DND-41 (cell line): ENCODE data around the gene SLC22A4.

Experiments used
- ATAC-seq: fragments of 200-7000 bp; cut with Tn5 transposase; 3 replicates; pipeline ENCODE4 v1.9.1; 2021; ENCODE audit warnings: low read depth; ENCODE audit not compliant: insufficient read depth
- DNase-seq: peaks from one replicate; pipeline ENCODE4 v3.0.0-alpha.2; 2020
- H2AFZ ChIP-seq: 2 replicates; pipeline ENCODE4 v1.6.0; 2012; ENCODE audit warnings: low read depth, low read length
- H3K27ac ChIP-seq: 2 replicates; pipeline ENCODE4 v1.5.1; 2012; ENCODE audit warnings: low read length, inconsistent platforms
- H3K27me3 ChIP-seq: fragments of 200-600 bp; sonication (generic); 2 replicates; pipeline ENCODE4 v1.6.0; 2012; ENCODE audit warnings: low read length, mild to moderate bottlenecking, inconsistent platforms; ENCODE audit not compliant: insufficient read depth, poor library complexity
- H3K36me3 ChIP-seq: 2 replicates; pipeline ENCODE4 v1.5.1; 2012; ENCODE audit warnings: low read length, inconsistent platforms; ENCODE audit not compliant: insufficient read depth
- H3K4me1 ChIP-seq: 2 replicates; pipeline ENCODE4 v1.5.1; 2012; ENCODE audit warnings: mild to moderate bottlenecking, low read length; ENCODE audit not compliant: insufficient read depth
- H3K4me2 ChIP-seq: 2 replicates; pipeline ENCODE4 v1.6.0; 2012; ENCODE audit warnings: mild to moderate bottlenecking, moderate library complexity, low read length, inconsistent platforms; ENCODE audit not compliant: insufficient read depth
- H3K4me3 ChIP-seq, 2 experiments: fragments of 200-600 bp in 1 of 2; shearing (Covaris generic) in 1 of 2; 2 replicates each; pipeline ENCODE4 v1.5.1; 2012 to 2016; ENCODE audit warnings: inconsistent platforms in 2 of 2, low read length in 2 of 2, mild to moderate bottlenecking in 2 of 2, low read depth in 1 of 2, moderate library complexity in 1 of 2
- H3K79me2 ChIP-seq: 2 replicates; pipeline ENCODE4 v1.6.0; 2012; ENCODE audit warnings: low read length, inconsistent platforms; ENCODE audit not compliant: insufficient read depth
- H3K9ac ChIP-seq: 2 replicates; pipeline ENCODE4 v1.6.0; 2012; ENCODE audit warnings: low read depth, mild to moderate bottlenecking, inconsistent platforms, low read length, moderate library complexity
- H3K9me3 ChIP-seq: 2 replicates; pipeline ENCODE4 v1.5.1; 2012; ENCODE audit warnings: low read length, moderate library complexity, mild to moderate bottlenecking, inconsistent platforms; ENCODE audit not compliant: insufficient read depth, severe bottlenecking
- H4K20me1 ChIP-seq: 2 replicates; pipeline ENCODE4 v1.6.0; 2012; ENCODE audit warnings: low read length; ENCODE audit not compliant: insufficient read depth
- CTCF ChIP-seq: IDR thresholded peaks from 2 replicates; pipeline ENCODE4 v1.5.1; 2012; ENCODE audit warnings: borderline replicate concordance, low read length, moderate library complexity, mild to moderate bottlenecking; ENCODE audit not compliant: poor library complexity, severe bottlenecking; ENCODE audit errors: extremely low read depth
- EZH2 ChIP-seq: IDR thresholded peaks from 3 replicates; pipeline ENCODE4 v1.6.1; 2012; ENCODE audit warnings: borderline replicate concordance, low read depth, mild to moderate bottlenecking, moderate library complexity, low read length, inconsistent platforms; ENCODE audit not compliant: severe bottlenecking

Gene SLC22A4

GRCh38 chr5:132253452-132254320 lies 40.5 kb upstream of the SLC22A4 start:
- no peaks in the 10 kb centered on the region for H4K20me1 ChIP-seq
- H3K9me3 ChIP-seq, result no peaks in the 10 kb centered on the region
- H3K4me1 ChIP-seq, result no peaks in the 10 kb centered on the region
- TF ChIP-seq EZH2, result no peak
- no peak for TF ChIP-seq CTCF
- ATAC-seq (no peak), DNase-seq (no peak)
- peaks cover 15% of the 10 kb centered on the region for H3K27me3 ChIP-seq
- no peak overlapping the region for H3K9ac ChIP-seq
- H3K79me2 ChIP-seq, result no peaks in the 10 kb centered on the region
- no peak overlapping the region for H3K4me3 ChIP-seq
- H3K4me2 ChIP-seq, result no peak overlapping the region
- H3K36me3 ChIP-seq, result no peaks in the 10 kb centered on the region
- H2AFZ ChIP-seq, result no peak overlapping the region
- H3K27ac ChIP-seq, result no peak overlapping the region

GRCh38 chr5:132254321-132254977 lies 39.7 kb upstream of the SLC22A4 start:
- Histone ChIP-seq H3K36me3 (no peaks in the 10 kb centered on the region), H4K20me1 (no peaks in the 10 kb centered on the region), H3K27ac (no peak overlapping the region), H3K9ac (no peak overlapping the region), H3K4me3 (no peak overlapping the region), H3K9me3 (no peaks in the 10 kb centered on the region), H3K27me3 (peaks cover 9% of the 10 kb centered on the region), H3K79me2 (no peaks in the 10 kb centered on the region), H3K4me1 (no peaks in the 10 kb centered on the region), H3K4me2 (no peak overlapping the region), H2AFZ (no peak overlapping the region)
- TF ChIP-seq EZH2 (no peak), CTCF (no peak)
- ATAC-seq, result no peak
- DNase-seq, result no peak

- no peaks in the 10 kb centered on the region for H3K4me1 ChIP-seq
- H3K9me3 ChIP-seq, result no peaks in the 10 kb centered on the region
- H3K27ac ChIP-seq, result no peak overlapping the region
- no peak overlapping the region for H2AFZ ChIP-seq
- no peak overlapping the region for H3K4me3 ChIP-seq
- H3K36me3 ChIP-seq, result no peaks in the 10 kb centered on the region
- no peak overlapping the region for H3K9ac ChIP-seq
- TF ChIP-seq CTCF (no peak), EZH2 (no peak)
- no peak for ATAC-seq
- no peaks in the 10 kb centered on the region for H3K79me2 ChIP-seq
- H3K27me3 ChIP-seq, result no peaks in the 10 kb centered on the region
- DNase-seq, result no peak
- no peaks in the 10 kb centered on the region for H4K20me1 ChIP-seq
- H3K4me2 ChIP-seq, result no peak overlapping the region
These were observed 38.0 kb upstream of the SLC22A4 start for GRCh38 chr5:132256086-132256782.
